Aortic smooth muscle cell (primary cell): ENCODE data around the gene FBXO38. TPM values are rescaled to one million over a fixed set of nuclear protein-coding genes. Genes with fewer than 3 reads are reported as not detected.

ENCODE experiments used
- total RNA-seq: library from RNA; depleted of rRNA; stranded (reverse); fragments of >200 nt; gene quantifications from 2 replicates; pipeline ENCODE4 v1.2.3, GENCODE V29; 2014

The FBXO38 gene
- total RNA-seq = 67.6 and 71.4 TPM in 2 replicates

GRCh38 chr5:148383564-148384379 lies at the start of gene FBXO38:
TSS of gene FBXO38 (plus strand) at chr5:148383958. CDS start at chr5:148394777, 10,819 bp downstream.

GRCh38 chr5:148335259-148335658 lies 48.5 kb upstream of the FBXO38 start, which contains the start of gene SPINK9:
TSS of gene SPINK9 (plus strand) at chr5:148335559. CDS start at chr5:148335614, 55 bp downstream.

Other genes with a start within 250 kb of the FBXO38 start
- gene SPINK14, start 215.4 kb upstream of the FBXO38 start, total RNA-seq = not detected in 2 replicates
- not detected in 2 replicates for gene SPINK6, start 180.9 kb upstream of the FBXO38 start, total RNA-seq
- gene MARCOL, start 145.4 kb upstream of the FBXO38 start, total RNA-seq = not detected in 2 replicates
- gene SPINK13, start 115.2 kb upstream of the FBXO38 start, total RNA-seq = not detected in 2 replicates
- not detected in 2 replicates for gene SPINK7, start 71.5 kb upstream of the FBXO38 start, total RNA-seq
- gene SPINK9, start 48.4 kb upstream of the FBXO38 start, total RNA-seq = not detected in 2 replicates